GM19023 (cell line): ENCODE data around the gene ZFHX2.
A peak's percentile ranks its signal among the peaks of the same experiment; 100 is the strongest.

Experiments used
- ATAC-seq: cut with Tn5 transposase; IDR thresholded peaks from one replicate; pipeline ENCODE4 v1.9.1; 2021; ENCODE audit warnings: mild to moderate bottlenecking, moderate library complexity; ENCODE audit not compliant: unreplicated experiment

Gene ZFHX2

GRCh38 chr14:23561873-23562821 is 10.6 kb upstream of the ZFHX2 start:
- no peak for ATAC-seq

GRCh38 chr14:23561259-23561658 is 9.7 kb upstream of the ZFHX2 start:
- ATAC-seq: no peak

- no peak for ATAC-seq
Measured at GRCh38 chr14:23559926-23560520, 8.5 kb upstream of the ZFHX2 start.

- ATAC-seq: no peak
Measured at GRCh38 chr14:23559010-23559925, 7.7 kb upstream of the ZFHX2 start.

- ATAC-seq: no peak
Measured at GRCh38 chr14:23558346-23559009, 6.9 kb upstream of the ZFHX2 start.

- no peak for ATAC-seq
Measured at GRCh38 chr14:23557946-23558345, 6.4 kb upstream of the ZFHX2 start.

GRCh38 chr14:23557521-23557920 is 6.0 kb upstream of the ZFHX2 start:
- ATAC-seq: no peak

- ATAC-seq: no peak
Measured at GRCh38 chr14:23556700-23557440, 5.3 kb upstream of the ZFHX2 start.

GRCh38 chr14:23555882-23556699 is 4.5 kb upstream of the ZFHX2 start, which contains the start of gene THTPA:
Gene THTPA, plus strand, starts transcription at chr14:23556271. Its CDS starts 487 bp downstream, at chr14:23556758.
- ATAC-seq: peak; percentile 83

- no peak for ATAC-seq
Measured at GRCh38 chr14:23555533-23555881, 3.9 kb upstream of the ZFHX2 start.

GRCh38 chr14:23550812-23551265 is 726 bp downstream of the ZFHX2 start:
- no peak for ATAC-seq

- no peak for ATAC-seq
Measured at GRCh38 chr14:23550131-23550811, 1.3 kb downstream of the ZFHX2 start.

- no peak for ATAC-seq
Measured at GRCh38 chr14:23548351-23549318, 2.9 kb downstream of the ZFHX2 start.

- ATAC-seq: no peak
Measured at GRCh38 chr14:23547924-23548323, 3.6 kb downstream of the ZFHX2 start.

- no peak for ATAC-seq
Measured at GRCh38 chr14:23546450-23547035, 5.0 kb downstream of the ZFHX2 start.

GRCh38 chr14:23545740-23546365 is 5.7 kb downstream of the ZFHX2 start:
- no peak for ATAC-seq
